Measurements from ENCODE around the gene MICAL2.
A peak's percentile ranks its signal among the peaks of the same experiment; 100 is the strongest.

The MICAL2 gene

DNA sequence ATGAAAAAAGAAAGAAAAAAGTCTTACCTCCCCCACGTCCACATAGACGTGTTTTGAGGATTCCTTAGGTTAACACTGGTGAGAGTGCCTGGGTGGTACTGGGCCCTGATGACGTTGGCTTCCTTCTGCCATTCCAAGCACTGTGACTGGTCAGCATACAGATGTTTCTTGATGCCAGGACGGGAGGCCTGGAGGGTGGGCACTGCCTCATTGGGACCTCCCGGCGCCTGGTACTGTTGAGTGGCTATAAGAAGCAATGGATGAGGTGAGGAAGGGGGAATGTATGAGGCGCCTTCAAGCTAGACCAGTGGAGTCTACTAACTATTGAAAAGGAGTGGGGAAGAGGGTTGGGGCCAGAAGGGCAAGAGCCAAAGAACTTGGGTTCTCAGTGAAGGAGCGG lies 45.3 kb downstream of the MICAL2 start:
- DNase-seq (ENCODE audit: low spot score) = no peak

DNA sequence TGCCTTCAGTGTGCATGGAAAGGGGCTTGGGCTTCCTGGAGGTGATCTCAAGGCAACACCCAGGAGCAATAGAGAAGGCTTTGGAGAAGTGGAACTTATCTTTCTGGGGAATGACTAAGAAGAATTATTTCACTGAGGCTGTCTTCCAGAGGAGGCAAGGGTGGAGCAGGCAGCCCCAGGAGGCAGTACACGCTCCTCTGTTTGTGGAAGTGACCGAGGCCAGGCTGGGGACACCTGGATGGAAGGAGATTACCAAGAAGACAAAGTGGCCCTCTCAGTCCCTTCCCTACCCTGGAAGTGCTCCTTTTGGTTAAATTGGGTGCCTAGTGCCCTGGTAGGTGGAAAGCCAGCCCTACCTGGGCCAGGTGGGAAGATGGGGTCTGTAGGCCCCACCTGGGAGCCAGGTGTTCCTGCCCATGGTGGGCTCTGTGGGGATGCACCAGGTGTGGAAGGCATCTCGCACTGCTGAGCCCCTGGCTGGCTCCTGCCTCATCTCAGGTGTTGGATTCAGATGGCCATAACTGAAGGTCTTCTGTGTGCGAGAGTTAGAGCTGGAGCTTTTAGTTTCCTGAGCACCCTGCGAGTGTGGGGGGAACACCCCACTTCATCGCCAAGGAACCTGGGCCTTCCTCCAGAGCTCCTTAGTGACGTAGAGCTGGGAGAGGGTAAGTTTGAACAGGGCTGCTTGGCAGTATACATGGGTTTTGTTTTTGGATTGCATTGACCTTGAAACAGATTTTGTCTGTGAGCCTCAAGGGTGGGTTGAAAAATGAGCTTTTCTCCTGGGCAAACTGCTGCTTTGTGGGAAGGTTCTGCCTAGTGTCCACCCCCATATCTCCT lies 46.1 kb downstream of the MICAL2 start:
- DNase-seq (ENCODE audit: low spot score) = no peak

GRCh38 chr11:12157241-12157661 lies 46.9 kb downstream of the MICAL2 start:
- DNase-seq (ENCODE audit: low spot score) = peak; percentile 85

GRCh38 chr11:12158909-12159308 lies 48.5 kb downstream of the MICAL2 start:
- no peak for DNase-seq (ENCODE audit: low spot score)

GRCh38 chr11:12159351-12160099 lies 49.1 kb downstream of the MICAL2 start:
- DNase-seq (ENCODE audit: low spot score) = peak; percentile 86

DNA sequence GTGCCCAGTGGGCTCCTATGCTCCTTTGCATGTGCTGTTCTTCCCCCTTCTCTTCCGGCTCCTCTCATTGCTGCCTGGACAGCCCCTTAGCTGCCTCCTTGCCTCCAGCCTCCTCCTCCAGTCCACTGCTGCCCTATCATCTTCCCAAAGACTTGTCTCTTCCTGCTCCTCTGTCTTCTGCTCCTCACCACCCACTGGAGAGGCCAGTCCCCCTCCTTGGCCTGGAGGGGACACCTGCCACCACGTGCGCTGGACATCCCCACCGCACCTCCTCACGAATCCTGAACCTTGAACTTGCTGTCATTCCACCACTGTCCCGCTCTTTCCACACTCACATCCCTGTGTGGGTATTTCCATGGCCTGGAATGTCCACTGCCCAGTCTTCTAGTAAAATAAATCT lies 49.8 kb downstream of the MICAL2 start:
- no peak for DNase-seq (ENCODE audit: low spot score)

GRCh38 chr11:12160680-12161079 lies 50.3 kb downstream of the MICAL2 start:
- no peak for DNase-seq (ENCODE audit: low spot score)

- no peak for DNase-seq (ENCODE audit: low spot score)
Observed at GRCh38 chr11:12161137-12161536, 50.7 kb downstream of the MICAL2 start.

DNA sequence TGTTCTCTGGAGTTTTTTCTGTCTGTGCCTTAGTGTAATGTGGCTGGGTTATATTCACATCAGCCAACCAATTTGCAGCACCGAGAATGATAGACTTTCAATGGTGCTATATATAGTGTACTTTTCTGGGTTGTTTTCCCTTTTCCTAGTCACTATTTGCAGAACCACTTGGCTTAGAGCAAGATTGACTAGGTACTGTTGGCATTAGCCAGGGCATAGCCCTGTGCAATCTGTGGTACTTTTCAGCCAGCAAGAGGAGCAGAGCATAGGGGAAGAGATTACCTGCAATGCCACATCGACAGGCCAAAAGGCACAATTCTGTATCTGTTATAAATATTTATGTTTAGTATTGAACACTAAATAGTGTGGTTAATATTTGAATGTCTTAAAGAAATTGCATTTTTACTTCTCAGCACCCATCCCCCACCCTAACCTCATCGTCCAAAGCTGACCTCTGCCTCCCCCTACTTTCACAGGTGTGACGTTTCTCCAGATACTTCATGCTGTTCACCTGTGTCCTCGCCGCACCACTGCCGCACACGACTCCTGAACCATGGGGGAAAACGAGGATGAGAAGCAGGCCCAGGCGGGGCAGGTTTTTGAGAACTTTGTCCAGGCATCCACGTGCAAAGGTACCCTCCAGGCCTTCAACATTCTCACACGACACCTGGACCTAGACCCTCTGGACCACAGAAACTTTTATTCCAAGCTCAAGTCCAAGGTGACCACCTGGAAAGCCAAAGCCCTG lies 51.4 kb downstream of the MICAL2 start:
- no peak for DNase-seq (ENCODE audit: low spot score)

GRCh38 chr11:12162652-12163051 lies 52.3 kb downstream of the MICAL2 start:
- no peak for DNase-seq (ENCODE audit: low spot score)

DNA sequence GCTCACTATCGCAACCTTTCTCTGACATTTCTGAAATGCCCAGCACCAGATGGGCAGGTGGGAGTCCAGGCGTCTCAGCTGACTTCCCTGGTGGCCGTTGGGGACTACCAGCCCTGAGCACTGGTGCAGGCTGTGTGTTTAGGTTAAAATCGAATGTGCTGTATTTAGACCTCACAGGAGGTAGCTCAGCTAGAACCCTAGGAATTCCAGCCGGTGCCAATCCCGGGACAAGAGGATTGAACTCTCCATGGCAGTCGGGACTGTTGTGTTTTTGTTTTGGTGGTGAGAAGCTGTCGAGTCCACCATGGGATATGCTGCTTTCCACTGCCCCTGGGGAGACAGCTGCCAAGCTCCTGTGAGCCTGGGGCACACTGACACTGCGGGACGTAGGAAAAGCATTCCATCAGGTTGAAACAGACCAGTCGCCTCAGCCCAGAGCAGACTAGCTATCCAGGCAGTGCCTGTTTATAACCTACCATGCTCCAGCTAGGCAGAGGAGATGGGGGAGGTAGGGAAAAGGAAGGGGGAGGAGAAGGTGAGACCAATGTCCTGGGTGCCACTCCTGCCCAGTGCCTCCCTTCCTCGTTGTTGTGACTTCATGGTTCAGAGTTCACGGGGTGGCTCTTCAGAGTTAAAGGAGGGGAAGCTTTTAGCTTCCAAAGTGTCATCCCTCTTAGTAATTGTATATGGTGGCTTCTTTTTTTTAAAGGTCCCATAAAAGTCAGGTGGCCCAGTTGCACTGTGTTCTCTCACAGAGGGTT lies 53.0 kb downstream of the MICAL2 start:
- peak; percentile 41 for DNase-seq (ENCODE audit: low spot score)

DNA sequence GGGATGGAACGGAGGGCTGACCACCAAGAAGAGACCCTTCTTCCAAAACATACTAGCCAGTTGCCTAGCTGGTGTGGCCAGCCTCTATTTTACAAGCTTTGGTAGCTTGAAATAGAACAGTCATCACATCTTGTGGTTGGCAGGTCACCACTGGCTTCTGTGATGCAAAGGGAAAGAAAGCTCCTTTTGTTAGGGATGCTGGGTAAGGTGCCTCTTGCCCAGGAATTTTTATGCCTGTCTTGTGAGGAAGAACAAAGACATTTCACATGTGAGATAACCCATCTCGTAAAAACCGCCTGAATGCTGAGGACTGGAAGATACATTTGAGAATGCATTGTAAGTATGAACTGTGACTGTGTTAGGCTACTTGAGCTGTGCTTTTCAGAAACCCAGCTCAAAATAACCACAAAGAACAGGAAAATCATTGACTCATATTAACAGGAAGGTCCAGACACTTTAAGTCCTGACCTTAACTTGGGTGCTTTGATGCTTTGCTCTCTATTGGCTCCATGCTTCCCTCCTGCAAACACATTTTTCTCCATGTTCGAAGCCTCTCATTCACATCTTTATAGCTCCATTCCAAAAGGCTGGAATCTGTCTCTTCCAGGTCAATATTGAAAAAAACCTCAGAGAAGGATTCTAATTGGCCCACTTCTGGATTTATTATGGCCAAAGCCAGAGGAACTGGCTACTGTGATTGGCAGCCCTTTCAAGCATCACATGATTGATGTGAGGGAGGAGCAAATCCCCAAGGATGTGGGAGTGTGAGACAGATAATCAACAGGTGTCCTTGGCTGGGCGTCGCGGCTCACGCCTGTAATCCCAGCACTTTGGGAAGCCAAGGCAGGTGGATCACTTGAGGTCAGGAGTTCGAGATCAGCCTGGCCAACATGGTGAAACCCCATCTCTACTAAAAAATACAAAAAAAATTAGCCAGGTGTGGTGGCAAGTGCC lies 53.9 kb downstream of the MICAL2 start:
- DNase-seq (ENCODE audit: low spot score) = peak; percentile 63

GRCh38 chr11:12165237-12165875 lies 55.0 kb downstream of the MICAL2 start:
- no peak for DNase-seq (ENCODE audit: low spot score)

- no peak for DNase-seq (ENCODE audit: low spot score)
Observed at GRCh38 chr11:12166299-12167060, 56.1 kb downstream of the MICAL2 start.

DNA sequence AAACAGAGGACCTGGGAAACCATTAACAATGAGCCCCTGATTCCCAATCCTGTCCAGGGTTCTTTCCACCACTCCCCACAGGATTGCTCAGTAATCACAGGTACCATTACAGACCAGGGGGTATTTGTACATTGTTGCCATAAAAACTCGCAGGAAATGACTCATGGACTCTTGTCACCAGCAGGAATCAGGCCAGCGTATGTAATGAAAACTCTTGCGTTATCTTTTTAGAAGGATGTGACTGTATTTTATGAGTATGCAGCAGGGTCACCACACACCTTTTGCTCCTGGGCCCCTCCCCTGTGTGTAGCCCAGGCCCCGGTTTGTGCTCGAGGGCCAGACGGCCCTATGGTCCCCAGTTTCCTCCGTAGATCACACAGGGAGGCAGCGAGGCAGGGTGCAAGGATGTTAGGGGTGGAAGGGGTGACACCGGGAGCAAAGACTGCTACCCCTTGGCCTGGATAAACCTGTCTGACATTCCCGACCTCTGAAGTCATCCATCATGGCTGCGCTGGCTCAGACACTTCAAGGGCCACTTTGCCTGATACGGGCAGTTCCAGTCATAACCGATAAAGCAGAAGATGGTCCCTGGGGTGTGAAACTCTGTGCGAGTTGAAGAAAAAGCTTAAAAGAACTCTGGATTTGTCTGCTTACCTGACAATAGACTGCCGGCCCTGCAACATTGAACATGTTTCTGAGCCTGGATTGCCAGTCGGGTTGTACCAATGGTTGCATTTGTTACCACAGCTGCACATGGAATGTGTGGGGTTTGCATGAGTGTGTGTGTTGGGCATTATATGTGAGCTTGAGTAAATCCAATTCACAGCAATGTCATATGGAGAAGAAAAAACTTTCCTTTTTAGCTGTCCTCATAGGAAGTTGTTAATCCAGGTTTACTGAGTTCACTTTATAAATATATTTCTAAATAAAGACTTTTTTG lies 56.9 kb downstream of the MICAL2 start:
- peak; percentile 36 for DNase-seq (ENCODE audit: low spot score)

- no peak for DNase-seq (ENCODE audit: low spot score)
Observed at GRCh38 chr11:12168114-12168513, 57.7 kb downstream of the MICAL2 start.

GRCh38 chr11:12169822-12170221 lies 59.4 kb downstream of the MICAL2 start:
- DNase-seq (ENCODE audit: low spot score) = no peak

GRCh38 chr11:12170501-12170900 lies 60.1 kb downstream of the MICAL2 start:
- DNase-seq (ENCODE audit: low spot score) = no peak
